H9 (cell line): Measurements from ENCODE around the gene CADM1. TPM values are rescaled to one million over a fixed set of nuclear protein-coding genes. Genes with fewer than 3 reads are reported as not detected.

Experiments
- DNase-seq: peaks from one replicate; pipeline ENCODE4 v3.0.0-alpha.2; 2017
- H2AFZ ChIP-seq: one replicate; pipeline ENCODE4 v1.6.1; 2013; ENCODE audit warnings: mild to moderate bottlenecking, low read length, control low read depth, moderate library complexity
- H2AK5ac ChIP-seq: 2 replicates; pipeline ENCODE4 v1.6.1; 2013; ENCODE audit warnings: low read length, control low read depth, mixed read lengths; ENCODE audit not compliant: insufficient read length
- H2BK120ac ChIP-seq: one replicate; pipeline ENCODE4 v1.6.1; 2013; ENCODE audit warnings: low read depth, mild to moderate bottlenecking, low read length, control low read depth, inconsistent platforms; ENCODE audit not compliant: poor library complexity, severe bottlenecking
- H2BK12ac ChIP-seq: 2 replicates; pipeline ENCODE4 v1.6.1; 2013; ENCODE audit warnings: low read length, control low read depth, mixed read lengths, low read depth; ENCODE audit not compliant: insufficient read length
- H2BK15ac ChIP-seq: 2 replicates; pipeline ENCODE4 v1.6.1; 2013; ENCODE audit warnings: low read depth, low read length, control low read depth
- H2BK20ac ChIP-seq: one replicate; pipeline ENCODE4 v1.6.1; 2013; ENCODE audit warnings: low read depth, mild to moderate bottlenecking, low read length, control low read depth, inconsistent platforms; ENCODE audit not compliant: poor library complexity, severe bottlenecking
- H2BK5ac ChIP-seq: 2 replicates; pipeline ENCODE4 v1.6.1; 2013; ENCODE audit warnings: low read length, control low read depth, mixed read lengths; ENCODE audit not compliant: insufficient read length
- H3K14ac ChIP-seq: 2 replicates; pipeline ENCODE4 v1.6.1; 2013; ENCODE audit warnings: low read length, control low read depth; ENCODE audit not compliant: insufficient read depth
- H3K18ac ChIP-seq: 2 replicates; pipeline ENCODE4 v1.6.1; 2013; ENCODE audit warnings: low read depth, mild to moderate bottlenecking, mixed read lengths, low read length, control low read depth; ENCODE audit not compliant: insufficient read length
- H3K23ac ChIP-seq: 2 replicates; pipeline ENCODE4 v1.6.1; 2013; ENCODE audit warnings: low read length, control low read depth, mixed read lengths, low read depth; ENCODE audit not compliant: insufficient read length
- H3K23me2 ChIP-seq: 2 replicates; pipeline ENCODE4 v1.6.1; 2013; ENCODE audit warnings: low read depth, mild to moderate bottlenecking, mixed read lengths, low read length, control low read depth; ENCODE audit not compliant: insufficient read length, poor library complexity, severe bottlenecking
- H3K27ac ChIP-seq: 2 replicates; pipeline ENCODE4 v1.5.1; 2013; ENCODE audit warnings: low read length, control low read depth, mixed read lengths, low read depth; ENCODE audit not compliant: insufficient read length
- H3K27me3 ChIP-seq: 2 replicates; pipeline ENCODE4 v1.6.1; 2013; ENCODE audit warnings: low read length, control low read depth, inconsistent platforms; ENCODE audit not compliant: insufficient read depth
- H3K4ac ChIP-seq: 2 replicates; pipeline ENCODE4 v1.6.1; 2013; ENCODE audit warnings: low read depth, mild to moderate bottlenecking, control low read depth, inconsistent platforms, low read length, moderate library complexity
- H3K4me1 ChIP-seq: 2 replicates; pipeline ENCODE4 v1.6.1; 2013; ENCODE audit warnings: low read length, control low read depth, inconsistent platforms; ENCODE audit not compliant: insufficient read depth
- H3K4me2 ChIP-seq: 2 replicates; pipeline ENCODE4 v1.6.1; 2013; ENCODE audit warnings: low read length, control low read depth, mixed read lengths; ENCODE audit not compliant: insufficient read length, insufficient read depth
- H3K56ac ChIP-seq: 2 replicates; pipeline ENCODE4 v1.6.1; 2013; ENCODE audit warnings: low read depth, mild to moderate bottlenecking, mixed read lengths, low read length, control low read depth; ENCODE audit not compliant: insufficient read length
- H3K79me1 ChIP-seq: 2 replicates; pipeline ENCODE4 v1.6.1; 2013; ENCODE audit warnings: low read depth, mild to moderate bottlenecking, moderate library complexity, low read length, control low read depth, inconsistent platforms; ENCODE audit not compliant: insufficient read depth, poor library complexity, severe bottlenecking
- H3K79me2 ChIP-seq: 2 replicates; pipeline ENCODE4 v1.6.1; 2013; ENCODE audit warnings: low read length, control low read depth, inconsistent platforms; ENCODE audit not compliant: insufficient read depth
- H3K9ac ChIP-seq: 2 replicates; pipeline ENCODE4 v1.6.1; 2013; ENCODE audit warnings: low read length, control low read depth, mixed read lengths; ENCODE audit not compliant: insufficient read length; ENCODE audit errors: extremely low read depth
- H3K9me3 ChIP-seq: one replicate; pipeline ENCODE4 v1.6.1; 2013; ENCODE audit warnings: low read depth, low read length, inconsistent platforms; ENCODE audit not compliant: control insufficient read depth
- H3T11ph ChIP-seq: one replicate; pipeline ENCODE4 v1.6.1; 2013; ENCODE audit warnings: mild to moderate bottlenecking, low read length, control low read depth, inconsistent platforms
- H4K20me1 ChIP-seq: one replicate; pipeline ENCODE4 v1.6.1; 2013; ENCODE audit not compliant: control insufficient read depth, insufficient read length, insufficient read depth
- H4K5ac ChIP-seq: 2 replicates; pipeline ENCODE4 v1.6.1; 2013; ENCODE audit warnings: low read depth, mild to moderate bottlenecking, mixed read lengths, low read length, control low read depth; ENCODE audit not compliant: insufficient read length
- H4K8ac ChIP-seq: replicated peaks from 2 replicates; pipeline ENCODE4 v1.6.1; 2013; ENCODE audit warnings: low read length, control low read depth, mixed read lengths, low read depth; ENCODE audit not compliant: insufficient read length
- H4K91ac ChIP-seq: 2 replicates; pipeline ENCODE4 v1.6.1; 2013; ENCODE audit warnings: low read depth, mild to moderate bottlenecking, moderate library complexity, mixed read lengths, low read length, control low read depth; ENCODE audit not compliant: insufficient read length
- H3K27ac Mint-ChIP-seq, 3 experiments: 2 replicates in 2 of 3; 3 replicates in 1 of 3; pipeline ENCODE4 v1.8.0; 2020 to 2021; ENCODE audit warnings: mixed read lengths in 3 of 3, mild to moderate bottlenecking in 1 of 3, moderate library complexity in 1 of 3
- H3K27me3 Mint-ChIP-seq: 2 replicates; pipeline ENCODE4 v1.8.0; 2021; ENCODE audit warnings: low read depth, mild to moderate bottlenecking, moderate library complexity, mixed read lengths
- H3K36me3 Mint-ChIP-seq, 3 experiments: 2 replicates in 2 of 3; 3 replicates in 1 of 3; pipeline ENCODE4 v1.8.0; 2020 to 2021; ENCODE audit warnings: low read depth in 3 of 3, mixed read lengths in 3 of 3; ENCODE audit not compliant: insufficient read depth in 1 of 3
- H3K4me1 Mint-ChIP-seq, 2 experiments: 2 replicates each; pipeline ENCODE4 v1.8.0; 2020; ENCODE audit warnings: mixed read lengths in 2 of 2
- H3K4me3 Mint-ChIP-seq, 2 experiments: 2 replicates in 1 of 2; 3 replicates in 1 of 2; pipeline ENCODE4 v1.8.0; 2020 to 2021; ENCODE audit warnings: mild to moderate bottlenecking in 2 of 2, mixed read lengths in 2 of 2, moderate library complexity in 1 of 2
- H3K9me3 Mint-ChIP-seq, 2 experiments: 2 replicates in 1 of 2; 3 replicates in 1 of 2; pipeline ENCODE4 v1.8.0; 2020; ENCODE audit warnings: mild to moderate bottlenecking in 2 of 2, mixed read lengths in 2 of 2, moderate library complexity in 1 of 2
- WGBS: extraction: QIAGEN DNeasy Blood & Tissue Kit; methylation state at CpG from one replicate; pipeline ENCODE4 v1.1.7; 2013; ENCODE audit warnings: missing lambda C conversion rate, low lambda C conversion rate, mixed read lengths; ENCODE audit not compliant: insufficient read length; ENCODE audit errors: extremely low coverage; 5-methylcytosine and 5-hydroxymethylcytosine counted together
- total RNA-seq: library from RNA; stranded (reverse); gene quantifications from 2 replicates; pipeline ENCODE4 v1.2.1, GENCODE V29; 2021
- TF ChIP-seq, protein P1 (sequence below): fragments of 200-600 bp; sonication (generic); conservative IDR thresholded peaks from 3 replicates; pipeline ENCODE4 v1.8.0; 2021; ENCODE audit warnings: antibody characterized with exemption, mild to moderate bottlenecking

Gene CADM1
- total RNA-seq, 1 experiment from 2014 or later: 11.9 TPM

- H4K91ac ChIP-seq: no peak overlapping the region
- no peak overlapping the region for H2BK12ac ChIP-seq
- no CpG with 5 or more reads among the region's 5 CpGs for WGBS
- H3K23ac ChIP-seq: no peak overlapping the region
- no peaks in the 10 kb centered on the region for H3K9me3 Mint-ChIP-seq
- no peak overlapping the region for H2BK5ac ChIP-seq
- H3K18ac ChIP-seq: no peak overlapping the region
- no peak overlapping the region for H3K9ac ChIP-seq
- H2BK120ac ChIP-seq: no peak overlapping the region
- H2AK5ac ChIP-seq: no peak overlapping the region
- no peak overlapping the region for H3K4me2 ChIP-seq
- DNase-seq: no peak
- H2BK20ac ChIP-seq: no peak overlapping the region
- no peaks in the 10 kb centered on the region for H3K23me2 ChIP-seq
- H3K4me3 Mint-ChIP-seq: no peak overlapping the region
- H3K27ac ChIP-seq: no peak overlapping the region
- H2BK15ac ChIP-seq: no peak overlapping the region
- H3K4ac ChIP-seq: no peak overlapping the region
- peaks cover 7% of the 10 kb centered on the region for H3K4me1 ChIP-seq
- no peaks in the 10 kb centered on the region for H4K20me1 ChIP-seq
- no peak overlapping the region for H4K5ac ChIP-seq
- no peak overlapping the region for H4K8ac ChIP-seq
- H3K36me3 Mint-ChIP-seq: no peaks in the 10 kb centered on the region
- H3K27me3 Mint-ChIP-seq: peaks cover 8% of the 10 kb centered on the region
- no peak overlapping the region for H3K27ac Mint-ChIP-seq
- H3K79me1 ChIP-seq: no peaks in the 10 kb centered on the region
- H2AFZ ChIP-seq: no peak overlapping the region
- H3K9me3 ChIP-seq: no peaks in the 10 kb centered on the region
- no peaks in the 10 kb centered on the region for H3K27me3 ChIP-seq
- H3K14ac ChIP-seq: no peak overlapping the region
- H3K79me2 ChIP-seq: no peaks in the 10 kb centered on the region
- no peak overlapping the region for H3T11ph ChIP-seq
- TF ChIP-seq, protein P1, sequence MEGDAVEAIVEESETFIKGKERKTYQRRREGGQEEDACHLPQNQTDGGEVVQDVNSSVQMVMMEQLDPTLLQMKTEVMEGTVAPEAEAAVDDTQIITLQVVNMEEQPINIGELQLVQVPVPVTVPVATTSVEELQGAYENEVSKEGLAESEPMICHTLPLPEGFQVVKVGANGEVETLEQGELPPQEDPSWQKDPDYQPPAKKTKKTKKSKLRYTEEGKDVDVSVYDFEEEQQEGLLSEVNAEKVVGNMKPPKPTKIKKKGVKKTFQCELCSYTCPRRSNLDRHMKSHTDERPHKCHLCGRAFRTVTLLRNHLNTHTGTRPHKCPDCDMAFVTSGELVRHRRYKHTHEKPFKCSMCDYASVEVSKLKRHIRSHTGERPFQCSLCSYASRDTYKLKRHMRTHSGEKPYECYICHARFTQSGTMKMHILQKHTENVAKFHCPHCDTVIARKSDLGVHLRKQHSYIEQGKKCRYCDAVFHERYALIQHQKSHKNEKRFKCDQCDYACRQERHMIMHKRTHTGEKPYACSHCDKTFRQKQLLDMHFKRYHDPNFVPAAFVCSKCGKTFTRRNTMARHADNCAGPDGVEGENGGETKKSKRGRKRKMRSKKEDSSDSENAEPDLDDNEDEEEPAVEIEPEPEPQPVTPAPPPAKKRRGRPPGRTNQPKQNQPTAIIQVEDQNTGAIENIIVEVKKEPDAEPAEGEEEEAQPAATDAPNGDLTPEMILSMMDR: no peak
- H3K56ac ChIP-seq: no peak overlapping the region
- peaks cover 40 to 42% of the 10 kb centered on the region in 2 experiments for H3K4me1 Mint-ChIP-seq
These were observed 335.5 kb downstream of the CADM1 start for GRCh38 chr11:115168686-115169085.
